GM19468 (cell line): ENCODE measurements around the gene C1RL.

ENCODE experiments used
- ATAC-seq: cut with Tn5 transposase; IDR thresholded peaks from one replicate; pipeline ENCODE4 v1.9.1; 2021; ENCODE audit warnings: mild to moderate bottlenecking, moderate library complexity, moderate number of reproducible peaks; ENCODE audit not compliant: unreplicated experiment; ENCODE audit errors: extremely low read depth

Gene C1RL

DNA sequence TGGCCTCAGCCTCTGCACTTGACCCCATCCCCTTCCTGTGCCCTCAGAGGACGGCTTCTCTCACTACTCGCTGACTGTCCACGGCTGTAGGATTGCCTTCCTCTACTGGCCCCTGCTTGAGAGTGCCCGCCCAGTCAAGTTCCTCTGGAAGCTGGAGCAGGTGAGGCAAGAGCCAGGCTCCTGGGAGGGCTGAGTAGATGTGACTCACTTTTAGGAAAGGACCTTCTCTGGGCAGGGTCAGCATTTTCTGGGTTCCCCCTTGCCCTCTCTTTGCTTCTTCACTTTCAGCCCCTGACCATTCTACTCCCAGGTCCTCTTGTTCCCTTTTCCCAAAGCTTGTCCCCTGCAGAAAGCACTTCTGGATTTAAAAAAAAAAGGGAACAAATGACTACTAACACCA, 28.9 kb upstream of the C1RL start:
- no peak for ATAC-seq

DNA sequence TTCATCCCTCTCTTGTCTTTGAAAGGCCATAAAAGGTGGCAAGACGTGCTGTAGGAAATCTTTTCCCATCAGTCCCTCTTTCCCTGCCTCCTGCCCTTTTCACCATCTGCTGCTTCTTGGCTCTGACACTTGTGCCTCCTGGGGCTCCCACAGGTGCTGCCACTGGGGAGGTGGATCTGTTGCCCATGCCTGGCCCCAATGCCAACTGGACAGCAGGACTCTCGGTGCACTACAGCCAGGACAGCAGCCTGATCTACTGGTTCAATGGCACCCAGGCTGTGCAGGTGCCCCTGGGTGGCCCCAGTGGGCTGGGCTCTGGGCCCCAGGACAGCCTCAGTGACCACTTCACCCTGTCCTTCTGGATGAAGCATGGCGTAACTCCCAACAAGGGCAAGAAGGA, 27.7 kb upstream of the C1RL start:
- no peak for ATAC-seq

DNA sequence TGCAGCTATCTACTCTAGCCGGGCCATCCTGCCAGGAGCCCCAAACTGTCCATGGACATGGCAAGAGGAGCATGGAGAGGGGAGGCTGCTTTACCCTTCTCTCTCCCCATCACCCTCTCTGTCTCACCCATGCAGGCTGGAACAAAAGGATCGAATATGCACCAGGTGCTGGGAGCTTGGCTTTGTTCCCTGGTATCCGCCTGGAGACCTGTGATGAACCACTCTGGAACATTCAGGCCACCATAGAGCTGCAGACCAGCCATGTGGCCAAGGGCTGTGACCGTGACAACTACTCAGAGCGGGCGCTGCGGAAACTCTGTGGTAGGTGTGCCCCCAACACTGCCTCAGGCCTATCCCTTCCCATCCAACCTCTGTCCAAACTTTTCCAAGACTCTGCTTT, 27.1 kb upstream of the C1RL start:
- ATAC-seq: no peak

DNA sequence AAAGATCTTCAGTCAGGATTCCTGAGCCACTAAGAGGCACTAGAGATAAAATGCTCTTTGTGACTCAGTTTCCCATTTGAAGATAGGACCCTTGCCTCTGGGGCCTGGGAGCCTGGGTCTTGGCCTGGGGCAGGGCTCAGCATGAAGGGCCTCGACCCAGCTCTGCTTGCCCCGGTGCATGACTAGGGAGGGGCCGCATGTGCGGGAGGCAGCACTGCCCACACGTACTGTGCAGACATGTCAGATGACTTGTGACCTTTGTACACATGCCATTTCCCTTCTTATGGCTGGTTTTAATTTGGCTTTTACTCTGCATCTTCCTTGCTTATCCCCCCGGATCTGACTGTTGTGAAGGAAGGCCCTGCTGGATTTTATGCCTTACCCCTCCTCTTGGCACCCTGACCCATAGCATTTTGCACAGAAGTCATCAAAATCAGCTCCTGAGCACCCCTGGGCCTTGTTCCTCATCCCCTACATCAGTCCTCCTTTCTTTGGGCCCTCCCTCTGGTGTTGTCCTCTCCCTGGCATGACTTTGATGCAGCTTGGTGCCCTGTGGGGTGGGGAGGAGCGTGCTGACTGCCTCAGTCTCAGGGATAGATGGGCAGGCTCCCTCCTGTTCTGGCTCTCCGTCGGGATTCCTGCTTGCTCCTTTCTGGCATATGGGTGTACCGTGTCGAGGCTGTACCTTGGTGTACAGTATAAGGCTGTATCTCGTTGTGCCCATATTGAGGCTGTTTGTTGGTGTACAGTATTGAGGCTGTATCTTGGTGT, 25.6 kb upstream of the C1RL start:
- no peak for ATAC-seq

DNA sequence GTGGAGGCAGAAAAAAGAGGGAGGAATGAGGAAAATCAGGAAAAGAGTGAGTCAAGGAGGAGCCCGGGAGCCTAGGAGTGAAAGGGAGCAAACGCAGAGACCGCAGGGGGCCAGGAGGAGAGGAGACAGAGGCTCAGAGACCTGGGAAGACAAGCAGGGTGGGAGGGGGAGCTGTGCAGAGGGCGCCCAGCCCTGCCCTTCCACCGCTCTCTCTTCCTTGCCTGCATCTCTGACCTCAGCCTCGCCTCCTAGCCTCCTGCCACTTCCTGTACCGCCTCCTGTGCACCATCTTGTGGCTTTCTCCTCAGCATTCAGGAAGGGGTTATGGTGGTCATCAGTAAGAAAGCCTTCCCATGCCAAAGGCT, 22.5 kb upstream of the C1RL start:
- ATAC-seq: no peak

DNA sequence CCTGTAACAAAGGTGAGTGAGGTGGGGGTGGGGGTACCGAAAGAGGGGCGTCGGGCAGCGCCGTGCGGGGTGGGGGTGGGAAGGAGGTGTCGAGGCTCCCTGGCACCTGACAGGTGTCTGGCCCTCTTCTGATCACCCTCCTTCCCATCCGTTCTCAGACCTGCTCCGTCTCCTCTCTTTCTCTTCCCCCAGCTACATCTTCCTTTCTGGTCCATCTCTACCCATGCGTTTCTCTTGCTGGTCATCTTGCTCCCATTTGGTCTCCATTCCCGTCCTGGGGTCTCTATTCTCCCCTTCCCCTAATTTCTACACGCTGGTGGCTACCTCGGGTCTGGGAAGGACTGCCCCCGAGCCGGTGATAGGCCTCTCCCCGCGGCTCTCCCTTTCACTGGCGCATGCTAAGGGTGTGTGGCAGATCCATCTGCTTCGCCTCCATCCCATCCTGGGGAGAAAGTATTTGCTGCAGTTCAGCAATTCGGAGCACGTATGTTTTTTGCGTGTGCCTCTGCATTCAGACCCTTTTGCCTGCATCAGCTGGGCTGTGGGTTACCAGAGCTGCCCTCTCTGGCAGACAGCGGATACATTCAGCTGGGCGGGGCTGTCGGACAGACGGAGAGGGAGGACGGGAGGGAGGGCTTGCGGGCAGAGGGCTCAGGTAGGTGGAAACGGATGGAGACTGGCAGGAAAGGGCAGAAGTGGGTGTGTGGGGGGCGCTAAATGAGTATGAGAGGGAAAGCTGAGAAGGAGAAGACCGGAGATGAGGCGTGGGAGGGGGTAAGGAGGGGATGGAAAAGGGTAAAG, 21.9 kb upstream of the C1RL start:
- ATAC-seq: no peak

DNA sequence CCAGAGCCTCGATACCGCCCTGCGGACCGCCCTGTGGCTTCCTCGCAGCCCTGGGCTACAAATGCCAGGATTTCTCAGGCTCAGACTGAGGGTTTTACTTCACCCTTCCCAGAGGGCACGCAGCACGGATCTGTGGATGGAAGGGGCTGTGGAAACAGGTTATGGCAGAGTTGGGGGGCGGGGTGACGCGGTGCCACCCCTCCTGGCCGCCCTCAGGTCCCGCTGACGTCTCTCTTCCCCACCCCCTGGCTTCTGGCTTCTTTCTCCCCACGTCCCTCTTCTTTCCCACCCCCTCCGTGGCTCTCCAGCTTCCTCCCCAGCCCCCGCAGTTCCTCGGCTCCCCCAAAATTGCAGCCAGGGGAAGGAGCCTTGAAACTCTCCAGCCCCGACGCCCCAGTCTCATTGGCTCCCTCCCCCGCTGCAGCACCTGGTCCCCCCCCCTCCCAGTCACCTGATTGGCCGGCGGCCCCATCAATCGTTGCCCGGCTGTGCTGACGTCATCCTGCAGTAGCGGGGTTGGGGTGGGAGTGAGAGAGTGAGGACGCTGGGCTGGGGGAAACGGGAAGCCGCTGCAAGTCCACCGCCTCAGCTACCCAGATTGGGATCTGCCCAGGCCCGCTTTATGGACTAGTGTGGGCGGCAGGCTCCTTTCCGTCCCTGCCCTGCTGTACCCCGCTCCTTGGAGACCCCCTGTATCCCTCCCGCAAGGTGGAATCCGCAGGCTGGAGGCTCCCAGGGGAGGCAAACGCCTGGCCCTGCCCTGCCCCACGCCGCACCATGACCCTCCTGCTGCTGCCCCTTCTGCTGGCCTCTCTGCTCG, 21.1 kb upstream of the C1RL start, which contains the start of gene CLSTN3:
CLSTN3 (plus strand) TSS at position 500 of the 820 bp plus-strand sequence; CDS start at position 778, 278 bp downstream.
- no peak for ATAC-seq

DNA sequence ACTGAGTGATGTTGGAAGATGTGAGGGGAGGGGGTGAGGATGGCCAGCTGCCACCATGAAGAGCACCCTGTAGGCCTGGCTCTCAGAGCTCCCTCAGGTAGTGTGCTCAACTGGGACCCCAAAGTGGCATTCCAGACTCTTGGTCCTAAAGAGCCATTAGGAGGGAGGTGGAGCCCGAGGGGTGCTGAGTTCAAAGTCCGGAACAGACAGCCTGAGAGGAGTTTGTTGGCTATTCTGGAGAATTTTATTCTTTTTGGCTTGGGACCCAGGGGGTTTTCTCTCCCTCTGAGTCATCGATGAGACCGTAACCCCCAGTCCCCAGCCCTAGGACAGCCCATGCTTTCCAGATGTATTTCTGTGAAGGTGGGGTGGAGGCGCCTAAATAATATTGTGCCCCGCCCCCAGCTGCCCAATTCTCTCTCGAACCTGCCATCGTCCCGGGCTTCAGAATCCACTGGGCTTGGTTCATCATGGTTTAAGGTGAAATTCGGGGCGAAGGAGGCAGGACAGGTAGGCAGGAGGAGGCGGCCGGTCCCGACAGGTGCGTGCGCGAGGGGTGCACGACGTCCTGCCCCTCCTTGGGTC, 20.4 kb upstream of the C1RL start:
- ATAC-seq: no peak

DNA sequence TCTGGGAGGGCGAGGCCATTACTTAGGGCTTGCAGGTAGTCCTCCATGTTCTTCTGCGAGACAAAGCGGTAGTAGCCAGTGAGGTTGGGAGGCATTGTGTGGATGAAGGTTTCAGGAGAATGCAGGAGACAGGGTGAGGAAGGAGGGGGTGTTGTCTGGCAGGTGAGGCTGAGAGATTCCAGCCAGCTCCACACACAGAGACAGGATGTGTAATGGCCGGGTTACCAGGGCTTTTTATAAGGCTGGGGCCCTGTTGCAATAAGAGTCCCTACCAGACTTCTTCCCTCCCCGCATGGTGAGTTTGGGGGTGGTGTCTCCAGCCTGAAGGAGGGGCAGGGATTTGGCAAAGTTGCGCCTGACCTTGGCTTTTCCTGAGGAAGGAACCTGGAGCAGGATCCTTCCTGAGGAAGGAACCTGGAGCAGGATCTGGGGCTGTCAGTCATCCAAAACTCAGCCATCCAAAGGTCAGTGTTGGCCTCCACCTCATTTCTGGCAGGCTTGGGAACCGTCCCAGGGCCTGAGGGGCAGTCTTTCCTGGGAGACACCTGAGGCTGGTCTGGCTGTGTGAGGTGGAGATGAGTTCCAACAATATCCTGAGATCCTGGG, 19.8 kb upstream of the C1RL start, which contains the start of gene RBP5:
RBP5 (minus strand) TSS at position 209 of the 606 bp plus-strand sequence; CDS start at position 95, 114 bp downstream.
- no peak for ATAC-seq

DNA sequence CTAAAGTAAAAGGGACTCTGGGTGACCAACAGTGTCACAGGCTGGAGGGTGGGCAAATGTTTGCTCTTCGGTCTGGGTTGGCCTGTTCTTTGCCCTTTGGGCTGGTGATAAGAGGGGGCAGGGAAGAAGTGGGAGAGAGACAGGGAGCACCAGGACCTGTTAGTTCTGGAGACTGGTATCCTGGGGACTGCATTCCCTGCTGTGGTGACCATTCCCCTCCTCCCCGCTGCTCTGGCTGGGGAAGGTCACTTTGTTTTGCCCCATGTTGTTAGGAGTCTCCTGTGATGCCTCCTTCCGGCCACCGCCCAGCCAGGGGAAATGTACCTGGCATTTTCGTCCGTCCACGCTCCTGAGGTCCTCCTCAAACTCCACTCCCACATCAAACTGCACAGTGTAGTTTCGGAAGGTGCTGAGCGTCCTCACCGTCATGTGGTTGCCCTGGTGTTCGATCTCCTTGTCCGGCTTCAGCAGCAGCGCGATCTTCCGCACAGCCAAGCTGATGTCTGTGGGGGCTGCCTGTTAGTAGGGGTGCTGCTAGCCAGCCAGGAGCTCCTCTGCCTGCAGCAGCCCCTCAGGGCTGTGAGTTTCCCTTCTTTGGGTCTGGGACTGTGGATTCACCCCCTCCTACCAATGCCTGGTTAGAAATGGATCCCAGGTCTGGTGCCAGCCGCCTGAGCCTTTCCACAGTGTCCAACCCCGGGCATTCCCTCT, 19.1 kb upstream of the C1RL start:
- no peak for ATAC-seq

DNA sequence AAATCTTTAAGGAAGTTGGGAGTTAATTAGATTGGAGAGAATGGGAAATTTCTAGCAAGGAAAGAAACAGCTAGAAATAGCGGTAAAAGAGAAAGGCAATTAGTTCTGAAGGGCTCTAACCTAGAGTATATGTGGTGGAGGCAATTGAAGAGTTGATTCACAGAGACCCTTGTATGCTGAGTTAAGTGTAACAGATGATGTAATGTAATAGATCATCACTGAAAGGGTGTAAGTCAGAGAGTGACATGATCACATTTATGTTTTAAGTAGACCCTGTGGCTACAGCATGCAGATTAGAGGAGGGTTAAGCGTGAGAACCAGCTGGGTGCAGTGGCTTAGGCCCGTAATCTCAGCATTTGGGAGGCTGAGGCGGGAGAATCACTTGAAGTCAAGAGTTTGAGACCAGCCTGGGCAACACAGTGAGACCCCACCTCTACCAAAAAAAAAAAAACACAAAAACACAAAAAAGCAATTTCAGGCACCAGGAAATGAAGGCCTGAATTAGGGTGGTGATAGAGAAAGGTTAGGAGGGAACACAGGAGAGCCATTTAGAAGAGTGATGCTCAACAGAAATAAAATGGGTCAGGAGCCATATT, 16.7 kb upstream of the C1RL start:
- no peak for ATAC-seq

DNA sequence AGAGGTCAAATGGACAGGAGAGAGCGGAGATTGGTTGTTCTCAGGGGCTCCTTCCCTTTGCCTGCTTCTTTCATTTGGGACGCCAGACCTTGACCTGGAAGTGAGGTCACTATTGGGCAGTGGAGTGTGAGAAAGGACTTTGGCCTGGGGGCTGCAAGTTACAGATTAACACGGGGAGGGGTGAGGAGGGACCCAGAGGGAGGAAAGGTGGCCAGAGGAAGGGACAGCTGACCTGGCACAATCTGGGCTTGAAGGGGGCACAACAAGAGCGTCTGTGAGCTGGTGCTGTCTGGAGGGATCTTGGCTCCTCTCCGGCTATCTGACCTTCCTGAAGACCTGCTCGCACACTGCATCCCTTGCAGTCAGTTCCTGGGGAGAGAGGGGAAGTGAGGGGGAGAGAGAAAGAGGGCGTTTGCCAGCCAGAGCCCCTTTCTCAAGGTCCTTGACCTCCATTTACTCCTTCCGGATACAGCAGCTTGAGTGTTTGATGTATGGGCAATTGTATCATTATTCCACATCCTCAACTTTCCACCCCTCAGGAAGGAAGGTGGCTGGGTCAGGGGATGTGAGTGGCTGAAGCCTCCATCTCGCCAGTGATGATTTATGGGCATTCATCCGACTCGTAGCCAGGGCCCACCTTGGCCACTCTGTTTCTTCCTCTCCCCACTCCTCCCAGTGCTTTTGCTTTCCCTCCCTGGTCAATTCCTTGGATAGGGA, 14.9 kb upstream of the C1RL start:
- ATAC-seq: no peak

DNA sequence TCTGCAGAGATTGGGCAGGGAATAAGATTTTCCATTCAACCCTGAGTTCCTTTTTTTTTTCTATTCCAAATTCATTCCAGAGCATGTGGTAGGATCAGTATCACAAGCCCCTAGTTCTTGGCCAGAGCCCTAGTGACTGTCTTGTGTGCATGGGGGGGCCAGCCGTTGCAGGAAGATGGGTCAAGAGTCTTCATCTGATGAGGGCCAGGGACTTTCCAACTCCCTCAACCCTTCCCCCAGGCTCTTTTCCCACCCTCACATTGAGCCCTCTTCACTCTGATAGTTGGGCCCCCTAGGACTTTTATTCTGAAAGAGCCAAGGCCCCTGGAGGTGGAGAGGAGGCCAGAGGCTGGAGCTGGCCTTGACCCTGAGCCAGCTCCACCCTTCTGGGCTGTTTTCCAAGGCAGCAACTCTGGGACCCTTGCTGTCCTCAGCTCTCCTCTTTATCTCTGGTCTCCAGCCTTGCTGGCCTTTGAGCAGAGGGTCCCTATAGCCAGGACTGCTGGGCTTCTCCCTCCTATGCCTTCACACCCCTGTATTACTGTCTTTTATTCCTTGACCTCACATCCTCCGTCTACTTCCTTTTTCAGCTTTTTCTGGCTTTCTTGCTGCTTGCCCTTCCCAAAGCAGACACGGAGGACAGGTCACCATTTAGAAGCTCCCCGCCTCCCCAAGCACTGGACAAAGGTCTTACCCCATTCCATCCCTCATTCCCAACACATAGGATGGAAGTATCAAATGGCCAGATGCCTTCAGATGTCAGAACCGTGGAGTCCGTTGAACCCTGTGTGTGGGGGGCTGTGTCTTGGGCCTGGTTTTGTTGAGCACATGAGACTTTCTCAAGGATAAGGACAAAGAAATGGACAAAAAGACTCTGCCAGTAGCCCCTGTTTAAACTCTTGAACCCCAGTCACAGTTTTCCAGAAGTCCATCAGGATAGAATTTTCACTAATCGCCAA, 14.1 kb upstream of the C1RL start:
- ATAC-seq: no peak

DNA sequence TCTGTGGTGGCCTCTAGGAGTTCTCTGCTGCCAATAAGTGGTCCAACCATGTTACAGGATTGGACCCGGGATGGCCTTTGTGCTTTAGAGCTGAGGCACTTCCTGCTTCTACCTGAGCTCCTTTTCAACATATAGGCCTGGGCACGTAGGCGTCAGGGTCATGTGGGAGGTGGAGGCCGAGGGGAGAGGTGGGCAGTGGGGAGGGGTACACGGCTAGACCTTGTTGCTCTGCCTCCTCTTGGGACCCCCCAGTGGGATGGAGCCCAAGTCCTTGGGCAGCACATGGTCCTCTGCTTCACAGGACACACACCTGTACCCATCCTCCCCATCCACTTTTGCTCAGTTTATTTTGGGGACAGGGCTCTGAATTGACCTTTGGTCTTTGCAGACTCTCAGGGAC, 12.3 kb upstream of the C1RL start:
- no peak for ATAC-seq

DNA sequence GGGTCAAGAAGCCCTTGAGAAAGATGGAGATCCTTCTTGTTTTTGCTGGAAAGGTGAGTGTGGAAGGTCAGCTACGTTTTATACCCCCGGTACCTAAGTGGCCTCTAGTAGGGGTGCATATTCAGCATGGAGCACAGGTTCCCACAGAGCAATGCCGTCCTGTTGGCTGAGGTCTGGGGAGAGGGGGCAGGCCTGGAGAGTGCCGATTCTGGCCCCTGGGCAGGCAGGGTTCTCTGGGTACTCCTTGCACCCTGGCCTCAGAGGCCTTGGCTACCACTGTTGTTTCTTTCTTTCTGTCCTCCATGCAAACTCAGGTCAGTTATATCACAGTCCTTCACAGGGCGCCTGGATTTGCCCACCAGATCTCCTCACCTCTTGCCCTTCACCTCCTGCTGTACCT, 11.2 kb upstream of the C1RL start:
- no peak for ATAC-seq

DNA sequence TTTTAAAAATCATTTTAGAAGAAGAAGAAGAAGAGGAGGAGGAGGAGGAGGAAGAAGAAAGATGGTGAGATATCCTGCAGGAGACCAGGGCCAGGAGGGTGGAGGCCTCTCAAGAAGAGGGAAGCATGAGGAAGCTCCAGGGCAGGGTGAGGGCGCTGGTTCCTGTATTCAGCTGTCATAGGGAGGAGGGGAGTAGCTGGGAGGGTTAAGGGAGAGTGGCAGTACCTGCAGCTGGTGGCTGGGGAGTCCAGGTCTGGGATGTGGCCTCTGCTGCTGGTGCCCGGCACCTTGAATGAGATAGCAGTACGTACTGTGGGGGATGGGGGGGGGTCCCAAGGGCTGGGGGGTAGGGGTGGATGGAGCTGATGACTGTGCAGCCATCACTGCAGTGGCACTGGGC, 9.9 kb upstream of the C1RL start:
- no peak for ATAC-seq

DNA sequence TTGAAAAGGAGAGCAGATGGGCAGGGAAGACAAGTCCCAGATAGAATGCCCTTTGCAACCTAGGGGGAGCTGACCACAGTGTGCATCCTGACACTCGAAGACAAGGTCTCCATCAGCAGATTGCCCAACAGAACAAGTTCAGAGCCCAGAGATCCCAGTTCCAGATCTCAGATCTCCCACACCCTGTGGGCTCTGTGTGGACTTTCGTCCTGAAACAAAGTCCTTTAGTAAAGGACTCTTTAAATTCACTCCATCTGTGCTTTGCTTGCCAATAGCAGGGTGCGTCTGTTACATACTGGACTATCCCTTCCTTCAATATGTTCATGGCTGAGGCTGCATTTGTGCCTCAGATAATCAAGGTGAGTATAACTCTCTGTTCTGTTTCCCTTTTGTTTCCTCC, 8.7 kb upstream of the C1RL start:
- ATAC-seq: no peak
